Islet precursor cell (in vitro differentiated cells): ENCODE data around the gene MTPN.

ENCODE experiments used
- DNase-seq: peaks from one replicate; pipeline ENCODE4 v3.0.0-alpha.2; 2018

The MTPN gene

GRCh38 chr7:135981958-135982646 lies 4.9 kb upstream of the MTPN start:
- DNase-seq: no peak

GRCh38 chr7:135980665-135981180 lies 3.6 kb upstream of the MTPN start:
- peak; percentile 51 for DNase-seq

- DNase-seq: no peak
These were observed 2.9 kb upstream of the MTPN start for GRCh38 chr7:135980012-135980551.

GRCh38 chr7:135979471-135980011 lies 2.4 kb upstream of the MTPN start:
- no peak for DNase-seq

- no peak for DNase-seq
These were observed 1.5 kb upstream of the MTPN start for GRCh38 chr7:135978624-135979023.

GRCh38 chr7:135977742-135978066 lies 545 bp upstream of the MTPN start:
- DNase-seq: no peak

- DNase-seq: no peak
These were observed 700 bp downstream of the MTPN start for GRCh38 chr7:135976312-135977006.

- DNase-seq: no peak
These were observed 2.0 kb downstream of the MTPN start for GRCh38 chr7:135975166-135975565.

- DNase-seq: no peak
These were observed 2.5 kb downstream of the MTPN start for GRCh38 chr7:135974667-135975066.

GRCh38 chr7:135971366-135971725 lies 5.8 kb downstream of the MTPN start:
- no peak for DNase-seq

- DNase-seq: no peak
These were observed 6.3 kb downstream of the MTPN start for GRCh38 chr7:135970682-135971365.

- DNase-seq: no peak
These were observed 7.1 kb downstream of the MTPN start for GRCh38 chr7:135970045-135970444.

GRCh38 chr7:135966341-135967043 lies 10.7 kb downstream of the MTPN start:
- DNase-seq: no peak

GRCh38 chr7:135965602-135966001 lies 11.6 kb downstream of the MTPN start:
- DNase-seq: no peak

GRCh38 chr7:135964791-135965190 lies 12.4 kb downstream of the MTPN start:
- DNase-seq: no peak

- no peak for DNase-seq
These were observed 12.9 kb downstream of the MTPN start for GRCh38 chr7:135964274-135964673.

GRCh38 chr7:135962802-135963201 lies 14.4 kb downstream of the MTPN start:
- no peak for DNase-seq

- DNase-seq: no peak
These were observed 16.3 kb downstream of the MTPN start for GRCh38 chr7:135960709-135961451.

GRCh38 chr7:135959646-135960363 lies 17.4 kb downstream of the MTPN start:
- DNase-seq: no peak

- DNase-seq: no peak
These were observed 19.0 kb downstream of the MTPN start for GRCh38 chr7:135958173-135958572.

GRCh38 chr7:135957627-135958026 lies 19.5 kb downstream of the MTPN start:
- DNase-seq: no peak
